GM19455 (cell line): ENCODE measurements around the gene CROCC.
"Not testable (repeated sequence)": the region's sequence is repeated elsewhere in the genome, so short reads cannot be mapped to it uniquely, and the experiment has no call there.

Experiments
- ATAC-seq: cut with Tn5 transposase; IDR thresholded peaks from one replicate; pipeline ENCODE4 v1.9.1; 2021; ENCODE audit not compliant: unreplicated experiment

Gene CROCC

GRCh38 chr1:16896316-16897055 lies 25.2 kb upstream of the CROCC start:
- ATAC-seq: not testable (repeated sequence)

- ATAC-seq: not testable (repeated sequence)
Measured at GRCh38 chr1:16897653-16898052, 24.1 kb upstream of the CROCC start.

- ATAC-seq: not testable (repeated sequence)
Measured at GRCh38 chr1:16898298-16898697, 23.4 kb upstream of the CROCC start.

- not testable (repeated sequence) for ATAC-seq
Measured at GRCh38 chr1:16899020-16899419, 22.7 kb upstream of the CROCC start.

GRCh38 chr1:16900751-16901150 lies 21.0 kb upstream of the CROCC start:
- no peak for ATAC-seq

- ATAC-seq: not testable (repeated sequence)
Measured at GRCh38 chr1:16901371-16901770, 20.4 kb upstream of the CROCC start.

GRCh38 chr1:16903054-16903453 lies 18.7 kb upstream of the CROCC start:
- ATAC-seq: no peak

GRCh38 chr1:16903458-16903796 lies 18.3 kb upstream of the CROCC start:
- no peak for ATAC-seq

GRCh38 chr1:16904560-16905109 lies 17.1 kb upstream of the CROCC start:
- ATAC-seq: peak; percentile 87

GRCh38 chr1:16905110-16905867 lies 16.4 kb upstream of the CROCC start:
- ATAC-seq: peak; percentile 72

- ATAC-seq: no peak
Measured at GRCh38 chr1:16905868-16906702, 15.6 kb upstream of the CROCC start.

GRCh38 chr1:16906873-16907272 lies 14.9 kb upstream of the CROCC start:
- no peak for ATAC-seq

GRCh38 chr1:16907870-16908758 lies 13.6 kb upstream of the CROCC start:
- ATAC-seq: no peak

GRCh38 chr1:16911851-16912721 lies 9.6 kb upstream of the CROCC start:
- ATAC-seq: not testable (repeated sequence)

- ATAC-seq: not testable (repeated sequence)
Measured at GRCh38 chr1:16912742-16913141, 9.0 kb upstream of the CROCC start.

GRCh38 chr1:16913181-16913832 lies 8.4 kb upstream of the CROCC start:
- ATAC-seq: no peak

- ATAC-seq: peak; percentile 81
Measured at GRCh38 chr1:16913833-16914662, 7.7 kb upstream of the CROCC start.
